DMS153 treated with DMSO at 0.1 percent for 48 hours (cell line): ENCODE results near the gene OPTC.

Experiments used
- DNase-seq: peaks from one replicate; lab custom pipeline; 2025; ENCODE audit not compliant: unreplicated experiment; lab: John Stamatoyannopoulos, UW

Gene OPTC

DNA sequence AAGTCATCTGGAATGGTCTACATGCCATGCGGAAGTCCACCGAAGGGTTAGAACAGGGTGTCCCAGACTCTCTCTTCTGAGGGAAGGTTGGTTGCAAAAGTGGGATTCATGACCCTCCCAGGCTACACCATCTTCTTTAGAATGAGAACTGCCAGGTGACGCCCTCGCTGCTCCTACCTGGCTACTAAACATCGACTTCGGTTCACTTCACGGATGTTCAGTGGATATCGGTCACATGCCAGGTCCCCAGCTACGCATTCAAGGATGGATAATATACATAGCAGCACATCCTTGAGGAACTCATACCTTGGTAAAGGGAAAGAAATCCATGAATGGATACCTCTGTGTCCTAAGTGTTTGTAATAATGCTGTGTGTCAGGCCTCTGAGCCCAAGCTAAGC, 3.3 kb upstream of the OPTC start:
- no peak for DNase-seq

- no peak for DNase-seq
These were observed 2.3 kb upstream of the OPTC start for GRCh38 chr1:203491664-203492063.

DNA sequence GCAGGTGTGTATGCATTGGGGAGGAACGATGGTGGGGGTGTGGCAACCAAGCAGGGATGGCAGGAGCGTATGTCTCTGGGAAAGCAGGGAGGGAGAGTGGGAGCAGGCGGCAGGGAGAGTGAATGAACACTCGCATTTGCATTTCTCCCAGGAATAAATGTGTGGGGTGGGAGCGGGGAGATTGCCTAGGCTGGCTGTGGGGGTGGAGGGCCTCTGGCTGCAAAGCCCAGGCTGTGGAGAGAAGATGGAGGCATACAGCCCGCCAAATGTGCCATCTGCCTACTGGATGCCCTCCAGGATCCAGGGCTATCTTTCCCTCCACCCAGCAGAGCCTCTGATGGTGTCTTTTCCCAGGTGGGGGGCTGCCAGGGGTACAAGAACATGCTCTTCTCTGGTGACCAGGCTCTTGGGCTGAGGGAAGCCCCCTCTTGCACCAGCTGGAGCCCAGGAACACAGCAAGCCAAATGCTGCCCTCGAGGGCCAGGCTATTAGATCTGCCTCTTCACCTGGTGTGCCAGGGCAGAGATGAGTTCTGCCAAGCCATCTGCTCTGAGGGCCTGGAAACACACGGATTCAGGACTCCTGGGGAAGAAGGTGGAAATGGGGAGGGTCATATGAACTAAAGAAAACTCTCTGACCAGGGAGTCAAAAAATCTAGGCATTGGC, 1.7 kb upstream of the OPTC start:
- DNase-seq: no peak

DNA sequence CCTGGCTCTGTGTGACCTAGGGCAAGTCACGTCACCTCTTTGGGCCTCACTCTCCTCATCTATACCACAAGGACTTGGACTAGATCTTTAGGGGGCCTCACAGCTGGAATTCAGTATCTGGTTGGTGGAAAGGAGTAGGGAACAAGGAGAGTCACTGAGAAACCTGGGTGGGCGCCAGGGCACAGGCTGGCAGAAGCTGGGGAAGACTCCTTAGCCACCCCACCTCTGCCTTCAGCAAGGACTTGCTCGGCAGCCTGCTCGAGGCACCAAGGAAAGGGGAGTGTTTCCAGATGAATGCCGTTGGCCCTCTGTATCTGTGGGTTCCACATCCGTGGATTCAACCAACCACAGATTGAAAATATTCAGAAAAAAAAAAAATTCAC, 1.2 kb upstream of the OPTC start:
- no peak for DNase-seq

- no peak for DNase-seq
These were observed 1.9 kb downstream of the OPTC start for GRCh38 chr1:203495845-203496244.

GRCh38 chr1:203497269-203497777, 3.4 kb downstream of the OPTC start:
- DNase-seq: no peak

- DNase-seq: no peak
These were observed 5.8 kb downstream of the OPTC start for GRCh38 chr1:203499643-203500278.

DNA sequence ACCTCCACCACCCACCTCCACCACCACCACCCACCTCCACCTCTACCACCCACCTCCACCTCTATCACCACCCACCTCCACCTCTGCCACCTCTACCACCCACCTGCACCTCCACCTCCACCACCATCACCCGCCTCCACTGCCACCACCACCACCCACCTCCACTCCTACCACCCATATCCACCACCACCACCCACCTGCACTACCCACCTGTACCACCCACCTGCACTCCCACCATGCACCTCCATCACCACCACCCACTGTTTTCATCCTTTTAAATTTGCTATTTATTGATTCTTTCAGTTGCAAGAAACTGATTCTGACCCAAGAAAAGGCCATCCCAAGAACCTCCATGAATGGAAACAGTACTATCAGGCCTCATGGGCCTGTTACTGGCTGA, 6.3 kb downstream of the OPTC start:
- DNase-seq: no peak

- no peak for DNase-seq
These were observed 9.9 kb downstream of the OPTC start for GRCh38 chr1:203503836-203504235.

- peak; percentile 91 for DNase-seq
These were observed 10.7 kb downstream of the OPTC start for GRCh38 chr1:203504400-203505250.

- no peak for DNase-seq
These were observed 11.7 kb downstream of the OPTC start for GRCh38 chr1:203505526-203506204.

DNA sequence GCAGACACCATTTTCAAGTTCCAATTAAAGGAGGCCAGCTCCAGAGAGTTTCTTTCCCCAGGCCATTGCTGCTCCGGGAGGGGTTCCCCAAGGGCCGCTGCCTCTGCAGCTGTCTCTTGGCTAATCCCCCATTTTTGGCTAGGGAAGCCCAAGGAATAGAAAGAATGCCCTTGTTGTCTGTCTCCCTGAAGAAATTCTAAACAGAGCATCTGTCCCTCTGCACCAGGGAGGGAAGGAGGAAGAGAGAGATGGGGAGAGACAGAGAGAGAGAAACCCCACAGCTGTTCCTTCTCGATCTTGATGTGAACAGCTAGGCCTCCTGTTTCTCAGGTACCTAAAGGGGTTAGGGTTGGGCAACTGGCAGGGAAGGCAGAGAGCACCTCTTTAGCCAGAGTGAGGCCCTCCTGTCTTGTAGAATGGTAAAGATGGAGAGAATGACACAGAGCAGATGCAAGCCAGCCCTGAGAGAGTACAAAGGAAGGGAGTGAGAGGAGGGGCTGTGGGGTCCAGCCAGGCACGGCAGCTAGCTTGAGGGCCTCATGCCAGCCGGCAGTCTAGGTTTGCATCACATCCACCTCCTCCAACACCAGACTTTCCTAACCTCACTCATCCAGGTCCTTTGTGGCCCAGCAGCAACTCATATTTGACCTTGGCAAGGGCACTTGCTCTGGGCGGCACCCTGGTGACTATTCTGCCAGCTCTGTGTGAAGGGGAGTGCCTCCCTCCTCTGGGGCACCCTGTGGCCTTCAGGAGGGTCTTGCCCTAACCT, 13.1 kb downstream of the OPTC start:
- no peak for DNase-seq

- DNase-seq: no peak
These were observed 13.8 kb downstream of the OPTC start for GRCh38 chr1:203507759-203508158.

DNA sequence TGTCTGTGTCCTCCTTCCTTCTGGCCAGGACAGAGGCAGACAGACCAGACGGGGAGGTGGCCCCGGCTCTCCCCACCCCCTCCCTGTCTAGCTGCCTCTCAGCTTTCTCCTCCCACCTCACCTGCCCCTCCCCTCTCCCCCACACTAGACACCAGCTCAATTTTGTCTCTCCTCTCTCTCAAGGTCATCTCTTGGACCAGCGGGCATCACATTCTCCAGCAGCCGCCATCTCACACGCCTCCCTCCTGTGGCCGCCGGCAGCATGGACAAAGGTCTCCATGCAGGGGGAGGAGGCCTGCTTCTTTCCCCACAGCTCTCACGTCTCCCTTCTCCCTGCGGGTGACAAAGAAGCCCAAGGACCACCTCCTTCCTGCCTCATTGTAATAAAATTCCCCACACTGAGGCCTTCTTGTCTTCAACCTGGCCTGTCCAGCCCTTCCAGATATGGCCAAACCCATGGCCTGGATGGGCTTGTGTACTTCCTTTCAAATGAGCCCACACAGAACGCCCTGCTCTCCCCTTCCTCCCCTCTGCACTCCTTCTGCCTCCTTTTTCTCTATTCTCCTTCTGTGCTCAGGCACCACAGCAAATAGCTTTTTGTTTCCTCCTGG, 14.6 kb downstream of the OPTC start:
- DNase-seq: no peak

GRCh38 chr1:203509135-203509534, 15.2 kb downstream of the OPTC start:
- no peak for DNase-seq

GRCh38 chr1:203511513-203511912, 17.6 kb downstream of the OPTC start:
- DNase-seq: no peak

GRCh38 chr1:203511930-203512329, 18.0 kb downstream of the OPTC start:
- no peak for DNase-seq

GRCh38 chr1:203512517-203512847, 18.5 kb downstream of the OPTC start:
- DNase-seq: no peak

- DNase-seq: no peak
These were observed 19.1 kb downstream of the OPTC start for GRCh38 chr1:203512848-203513584.

DNA sequence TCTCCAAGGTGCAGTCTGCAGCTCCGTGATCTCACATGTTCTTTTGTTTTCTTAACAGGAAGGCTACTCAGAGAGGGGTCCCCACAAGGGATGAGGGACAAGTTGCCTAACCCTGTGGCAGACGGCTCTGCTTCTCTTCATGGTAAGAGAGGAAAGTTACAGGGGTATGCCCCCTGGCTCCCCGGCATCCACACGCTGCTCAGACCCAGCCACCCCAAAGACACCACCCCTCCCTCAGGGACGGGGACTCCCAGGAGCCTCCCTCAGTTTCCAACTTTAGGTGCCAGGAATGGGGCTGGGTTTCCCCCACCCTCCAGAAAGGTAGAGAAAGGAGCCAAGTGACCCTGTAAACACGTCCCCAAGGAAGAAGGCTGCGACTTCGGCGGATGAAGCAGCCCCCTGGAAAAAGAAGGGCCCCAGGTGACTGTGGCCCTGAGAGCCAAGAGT, 19.7 kb downstream of the OPTC start:
- DNase-seq: no peak
